GM12878 (cell line): Measurements from ENCODE around the gene CPA2. TPM values are rescaled to one million over a fixed set of nuclear protein-coding genes. Genes with fewer than 3 reads are reported as not detected.

Source experiments
- ATAC-seq: fragments of 200-7000 bp; cut with Tn5 transposase; 3 replicates; pipeline ENCODE4 v1.9.1; 2020; ENCODE audit warnings: mild to moderate bottlenecking, moderate library complexity
- Bru-seq: library from RNA; stranded (reverse); fragments of 400-500 nt; gene quantifications from one replicate; lab custom pipeline; 2021; lab: Mats Ljungman, UMichigan
- BruChase-seq, 2 experiments: library from RNA; stranded (reverse); fragments of 400-500 nt; gene quantifications; one replicate each; lab custom pipeline; 2021; lab: Mats Ljungman, UMichigan
- BruUV-seq: library from RNA; stranded (reverse); fragments of 400-500 nt; replicated peaks from 2 replicates; lab custom pipeline; 2021; lab: Mats Ljungman, UMichigan
- CTCF ChIA-PET: fragments of 300-600 bp; sonication (Branson Sonifier 250); formaldehyde crosslinking; extraction: SDS; loops from one replicate; lab custom pipeline; 2021; ENCODE audit warnings: inconsistent platforms; lab: Yijun Ruan, JAX
- POLR2A ChIA-PET: fragments of 350-600 bp; formaldehyde crosslinking; extraction: SDS; loops from one replicate; lab custom pipeline; 2021; ENCODE audit warnings: inconsistent platforms; lab: Charles Lee
- RAD21 ChIA-PET: fragments of 300-600 bp; sonication (Branson Sonifier 250); formaldehyde crosslinking; loops from one replicate; lab custom pipeline; 2023; ENCODE audit warnings: antibody characterized with exemption; ENCODE audit not compliant: unreplicated experiment; lab: Charles Lee
- SMC1A ChIA-PET: fragments of 300-600 bp; sonication (Branson Sonifier 250); formaldehyde crosslinking; loops from one replicate; lab custom pipeline; 2023; ENCODE audit not compliant: unreplicated experiment, uncharacterized antibody; lab: Charles Lee
- DNase-seq: peaks from one replicate; pipeline ENCODE4 v3.0.0-alpha.2; 2011; ENCODE audit warnings: low read depth, low spot score
- FAIRE-seq: peaks from 3 replicates; lab custom pipeline; 2011; peaks lifted over from hg19 to GRCh38; lab: Jason Lieb, UNC
- H2AFZ ChIP-seq: 2 replicates; pipeline ENCODE4 v1.6.0; 2011; ENCODE audit warnings: low read depth, low read length, control low read depth; ENCODE audit not compliant: control insufficient read depth
- H3K27ac ChIP-seq: 2 replicates; pipeline ENCODE4 v1.5.1; 2011; ENCODE audit warnings: control low read depth; ENCODE audit not compliant: control insufficient read depth, insufficient read depth
- H3K27me3 ChIP-seq, 2 experiments: replicated peaks in 1 of 2; 2 replicates each; pipeline versions ENCODE4 v1.6.0 to v1.6.1; 2011; ENCODE audit warnings: low read length in 1 of 2; ENCODE audit not compliant: control insufficient read depth in 2 of 2, insufficient read depth in 2 of 2
- H3K36me3 ChIP-seq, 2 experiments: 2 replicates each; pipeline ENCODE4 v1.5.1; 2011; ENCODE audit warnings: low read length in 1 of 2; ENCODE audit not compliant: control insufficient read depth in 2 of 2, insufficient read depth in 2 of 2
- H3K4me1 ChIP-seq: 2 replicates; pipeline ENCODE4 v1.6.1; 2011; ENCODE audit warnings: mild to moderate bottlenecking, low read length, moderate library complexity, mixed read lengths; ENCODE audit not compliant: control insufficient read depth, insufficient read depth
- H3K4me2 ChIP-seq: 2 replicates; pipeline ENCODE4 v1.6.0; 2011; ENCODE audit warnings: control low read depth; ENCODE audit not compliant: control insufficient read depth, insufficient read depth
- H3K4me3 ChIP-seq: fragments of 200-600 bp; sonication (generic); 2 replicates; pipeline ENCODE4 v1.5.1; 2016
- H3K79me2 ChIP-seq: 2 replicates; pipeline ENCODE4 v1.6.0; 2011; ENCODE audit warnings: low read length; ENCODE audit not compliant: control insufficient read depth, insufficient read depth
- H3K9ac ChIP-seq: 2 replicates; pipeline ENCODE4 v1.8.0; 2011; ENCODE audit warnings: low read length, control low read depth, mixed read lengths; ENCODE audit not compliant: control insufficient read depth, insufficient read depth
- H3K9me3 ChIP-seq: replicated peaks from 3 replicates; pipeline ENCODE4 v1.5.1; 2011; ENCODE audit warnings: mild to moderate bottlenecking, low read length; ENCODE audit not compliant: control insufficient read depth, insufficient read depth
- H4K20me1 ChIP-seq: 2 replicates; pipeline ENCODE4 v1.6.0; 2011; ENCODE audit not compliant: control insufficient read depth, insufficient read depth
- BHLHE40 ChIP-seq, 2 experiments: fragments of 450-650 bp in 1 of 2; IDR thresholded peaks; 2 replicates each; pipeline ENCODE4 v1.6.1; 2011 to 2017; ENCODE audit warnings: low read depth in 2 of 2, borderline replicate concordance in 1 of 2, improper control_type of control experiment in 1 of 2, low read length in 1 of 2, mild to moderate bottlenecking in 1 of 2
- EGR1 ChIP-seq, 2 experiments: IDR thresholded peaks; 1 replicate in 1 of 2; 2 replicates in 1 of 2; pipeline ENCODE4 v1.6.1; 2011 to 2012; ENCODE audit warnings: low read depth in 2 of 2, low read length in 2 of 2, borderline replicate concordance in 1 of 2, mild to moderate bottlenecking in 1 of 2, moderate library complexity in 1 of 2
- ETV6 ChIP-seq, 2 experiments: fragments of 450-650 bp in 1 of 2; IDR thresholded peaks in 1 of 2; conservative IDR thresholded peaks in 1 of 2; 2 replicates each; pipeline ENCODE4 v1.6.1; 2014; ENCODE audit warnings: antibody characterized with exemption in 1 of 2, borderline replicate concordance in 1 of 2, low read depth in 1 of 2, mild to moderate bottlenecking in 1 of 2, moderate library complexity in 1 of 2
- HDGF ChIP-seq: fragments of 450-650 bp; IDR thresholded peaks from 2 replicates; pipeline ENCODE4 v1.6.1; 2016; ENCODE audit warnings: antibody characterized with exemption
- WRNIP1 ChIP-seq: IDR thresholded peaks from 2 replicates; pipeline ENCODE4 v1.6.1; 2011; ENCODE audit warnings: low read depth, low read length, improper control_type of control experiment, borderline replicate concordance
- WGBS: methylation state at CpG from one replicate; pipeline ENCODE4 v1.1.6; 2016; ENCODE audit warnings: low lambda C conversion rate; ENCODE audit not compliant: insufficient replicate concordance, insufficient coverage; ENCODE audit errors: missing lambda C conversion rate; 5-methylcytosine and 5-hydroxymethylcytosine counted together
- in situ Hi-C: fragments of 300-500 bp; cut with MboI; formaldehyde crosslinking; loops from 9 replicates; pipeline ENCODE4 v1.14.3; 2018; ENCODE audit warnings: mixed read lengths
- intact Hi-C: fragments of 100-400 bp; cut with micrococcal nuclease; formaldehyde crosslinking; loops from one replicate; pipeline ENCODE4 v1.14.2; 2022; ENCODE audit not compliant: unreplicated experiment
- long read RNA-seq, 2 experiments: library from polyadenylated mRNA; unstranded; transcript quantifications; one replicate each; pipeline ENCODE4 v2.0.0, GENCODE V29; 2019 to 2020
- polyA minus RNA-seq, 3 experiments: library from RNA; depleted of rRNA, polyadenylated mRNA; stranded (reverse); fragments of >200 nt; gene quantifications; 2 replicates each; pipeline ENCODE4 v1.2.3, GENCODE V29; 2011
- polyA plus RNA-seq, 11 experiments: library from polyadenylated mRNA; depleted of rRNA in 4 of 11; unstranded in 6 of 11; stranded (reverse) in 5 of 11; fragments of >200 nt; fragmentation: Nextera tagmentation in 4 of 11; fragmentation: Illumina TruSeq in 1 of 11; extraction: Ambion mirVana in 4 of 11; extraction: Trizol in 1 of 11; gene quantifications; 1 replicate in 1 of 11; 2 replicates in 10 of 11; pipeline versions ENCODE4 v1.2.1 to v1.2.3, GENCODE V29; 2011 to 2016; ENCODE audit warnings: inconsistent platforms in 2 of 11, missing spikeins in 2 of 11, low read depth in 1 of 11
- total RNA-seq, 4 experiments: library from RNA; depleted of rRNA in 3 of 4; stranded (reverse); fragments of >200 nt in 3 of 4; fragmentation: Illumina TruSeq in 1 of 4; extraction: Trizol in 1 of 4; gene quantifications; 2 replicates each; pipeline versions ENCODE4 v1.2.1 to v1.2.3, GENCODE V29; 2013 to 2021

The CPA2 gene
- total RNA-seq (2013; cell fraction: nucleolus; rRNA removed) = 0.37 TPM in 1 of 2 replicates, not detected in the other
- not detected in 2 replicates for total RNA-seq (2014; rRNA removed)
- not detected in 2 replicates for total RNA-seq (2014; rRNA removed; fragmentation: Illumina TruSeq; extraction: Trizol)
- total RNA-seq (2021) = 1.4 and 1.9 TPM in 2 replicates
- not detected for polyA plus RNA-seq (2011; ENCODE audit: low read depth)
- polyA plus RNA-seq (2011; rRNA removed) = not detected in 2 replicates
- not detected in 2 replicates for polyA plus RNA-seq (2011; cell fraction: cytosol; rRNA removed)
- not detected in 2 replicates for polyA plus RNA-seq (2011; cell fraction: nucleus; rRNA removed)
- polyA plus RNA-seq (2012) = not detected in 2 replicates
- 0.04 TPM in 1 of 2 replicates, not detected in the other for polyA plus RNA-seq (2014; fragmentation: Illumina TruSeq; extraction: Trizol)
- not detected for polyA plus RNA-seq (2014; fragmentation: Nextera tagmentation; extraction: Ambion mirVana)
- polyA plus RNA-seq (2014; rRNA removed) = not detected in 2 replicates
- not detected for polyA plus RNA-seq (2016; fragmentation: Nextera tagmentation; extraction: Ambion mirVana)
- not detected in 2 replicates for polyA minus RNA-seq (2011; rRNA and poly(A)+ RNA removed)
- polyA minus RNA-seq (2011; cell fraction: cytosol; rRNA and poly(A)+ RNA removed) = not detected in 2 replicates
- not detected in 2 replicates for polyA minus RNA-seq (2011; cell fraction: nucleus; rRNA and poly(A)+ RNA removed)
- percentile 7 among the genes with signal in this experiment for Bru-seq, nascent RNA
- BruChase-seq, experiment 1, labeled RNA remaining after a 6-hour chase = percentile 8 among the genes with signal in this experiment
- percentile 11 among the genes with signal in this experiment for BruChase-seq, experiment 2, labeled RNA remaining after a 2-hour chase
- long read RNA-seq, experiment 1 = 0 reads
- long read RNA-seq, experiment 2 = 0 reads

GRCh38 chr7:130266258-130266960 is at the start of gene CPA2:
TSS of gene CPA2 (plus strand) at chr7:130266863. CDS start at chr7:130266882, 19 bp downstream.
- RAD21 ChIA-PET = no interaction called here
- in situ Hi-C loops = no loop called here
- TF ChIP-seq HDGF (no peak), EGR1 (IDR thresholded peaks at IDR 0.05; ENCODE audit: borderline replicate concordance in 1 of 2, low read depth in 2 of 2, low read length in 2 of 2) (no peak), ETV6 (conservative IDR thresholded peaks at IDR 0.05 in 1 of 2, IDR thresholded peaks at IDR 0.05 in 1 of 2; ENCODE audit: borderline replicate concordance in 1 of 2, low read depth in 1 of 2) (no peak), WRNIP1 (no peak), BHLHE40 (IDR thresholded peaks at IDR 0.05; ENCODE audit: borderline replicate concordance in 1 of 2, low read depth in 2 of 2, low read length in 1 of 2) (no peak)
- POLR2A ChIA-PET = no interaction called here
- intact Hi-C loops = no loop called here
- no peaks in the 10 kb centered on the region for H3K36me3 ChIP-seq
- H3K27ac ChIP-seq = no peak within 1 kb of the TSS
- BruUV-seq = no TSS peak
- DNase-seq (no peak), FAIRE-seq (no peak), ATAC-seq (no peak)
- H4K20me1 ChIP-seq = no peaks in the 10 kb centered on the region
- H3K4me3 ChIP-seq = no peak within 1 kb of the TSS
- CTCF ChIA-PET = no interaction called here
- no peak within 1 kb of the TSS for H2AFZ ChIP-seq
- H3K27me3 ChIP-seq = no peaks in the 10 kb centered on the region; a peak in 1 of 4 replicates
- no peaks in the 10 kb centered on the region for H3K9me3 ChIP-seq
- WGBS = 52% methylated on average over 3 of the region's 3 CpGs
- no peak within 1 kb of the TSS for H3K9ac ChIP-seq
- no peak within 1 kb of the TSS for H3K4me2 ChIP-seq
- H3K79me2 ChIP-seq = no peaks in the 10 kb centered on the region
- H3K4me1 ChIP-seq = no peaks in the 10 kb centered on the region
- SMC1A ChIA-PET = no interaction called here
